GM19328 (cell line): Measurements from ENCODE around the gene HNRNPDL.
"Not testable (repeated sequence)": the region's sequence is repeated elsewhere in the genome, so short reads cannot be mapped to it uniquely, and the experiment has no call there.

Source experiments
- ATAC-seq: cut with Tn5 transposase; IDR thresholded peaks from one replicate; pipeline ENCODE4 v1.9.1; 2021; ENCODE audit warnings: mild to moderate bottlenecking, moderate library complexity; ENCODE audit not compliant: unreplicated experiment

HNRNPDL gene

DNA sequence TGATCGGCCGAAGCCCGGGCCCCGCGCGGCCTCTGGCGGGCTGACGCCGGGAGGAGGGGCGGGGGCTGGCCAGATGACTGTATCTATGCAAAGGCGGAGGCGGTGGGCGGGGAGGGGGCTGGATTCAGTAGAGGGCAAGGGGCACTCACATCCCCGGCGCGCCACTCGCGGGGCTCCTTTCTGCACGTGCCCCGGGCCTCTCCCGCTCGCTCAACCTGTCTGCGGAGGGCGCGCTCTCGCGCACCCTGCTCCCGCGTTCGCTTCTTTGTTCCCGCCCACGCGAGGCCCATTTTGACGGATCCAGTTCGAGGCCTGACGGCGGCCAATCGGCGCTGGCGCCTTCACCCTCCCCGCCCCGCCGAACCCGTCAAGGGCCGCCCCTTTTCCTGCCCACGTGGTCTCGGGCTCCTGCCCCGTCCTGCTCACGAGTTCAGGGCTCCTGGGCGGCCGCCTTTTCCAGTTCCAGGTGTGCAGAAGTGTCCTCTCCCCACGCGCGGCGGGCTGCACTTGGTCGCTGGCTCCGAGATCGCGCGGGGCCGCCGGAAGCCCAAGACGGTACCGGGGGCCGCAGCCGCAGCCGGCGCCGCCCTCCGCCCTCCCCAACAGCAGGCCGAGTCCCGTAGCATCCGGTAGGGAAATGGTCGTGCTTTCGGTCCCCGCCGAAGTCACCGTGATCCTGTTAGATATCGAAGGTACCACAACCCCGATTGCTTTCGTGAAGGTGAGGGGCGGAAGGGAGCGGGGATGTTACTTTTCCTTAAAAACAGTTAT is at the start of gene HNRNPDL, which contains the start of gene ENOPH1:
Gene HNRNPDL, minus strand, starts transcription at position 270 of the 771 bp plus-strand sequence. CDS start 772 bp downstream, outside the sequence.
Gene ENOPH1, plus strand, starts transcription at position 398 of the 771 bp plus-strand sequence. Its CDS starts 240 bp downstream, at position 638.
- peak; percentile 71 for ATAC-seq

- no peak for ATAC-seq
Measured at GRCh38 chr4:82479562-82479961, 49.3 kb upstream of the HNRNPDL start.

GRCh38 chr4:82477469-82477868 is 47.2 kb upstream of the HNRNPDL start:
- not testable (repeated sequence) for ATAC-seq

- not testable (repeated sequence) for ATAC-seq
Measured at GRCh38 chr4:82475931-82476330, 45.7 kb upstream of the HNRNPDL start.

DNA sequence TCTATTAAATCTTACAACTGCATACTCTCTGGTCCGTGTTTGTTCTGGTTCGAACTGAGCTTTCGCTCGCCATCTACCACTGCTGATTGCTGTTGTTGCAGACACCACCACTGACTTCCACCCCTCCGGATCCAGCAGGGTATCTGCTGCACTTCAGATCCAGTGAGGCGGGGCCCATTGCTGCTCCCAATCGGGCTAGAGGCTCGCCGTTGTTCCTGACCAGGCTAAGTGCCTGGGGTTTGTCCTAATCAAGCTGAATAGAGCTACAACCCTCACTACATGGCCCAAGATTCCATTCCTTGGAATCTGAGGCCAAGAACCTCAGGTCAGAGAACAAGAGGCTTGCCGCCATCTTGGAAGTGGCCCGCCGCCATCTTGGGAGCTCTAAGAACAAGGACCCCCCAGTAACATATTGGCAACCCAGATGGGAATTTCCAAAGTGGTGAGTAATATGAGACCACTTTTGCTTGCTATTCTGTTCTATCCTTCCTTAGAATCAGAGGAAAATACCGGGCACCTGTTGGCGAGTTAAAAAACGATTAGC is 43.4 kb upstream of the HNRNPDL start:
- ATAC-seq: no peak

DNA sequence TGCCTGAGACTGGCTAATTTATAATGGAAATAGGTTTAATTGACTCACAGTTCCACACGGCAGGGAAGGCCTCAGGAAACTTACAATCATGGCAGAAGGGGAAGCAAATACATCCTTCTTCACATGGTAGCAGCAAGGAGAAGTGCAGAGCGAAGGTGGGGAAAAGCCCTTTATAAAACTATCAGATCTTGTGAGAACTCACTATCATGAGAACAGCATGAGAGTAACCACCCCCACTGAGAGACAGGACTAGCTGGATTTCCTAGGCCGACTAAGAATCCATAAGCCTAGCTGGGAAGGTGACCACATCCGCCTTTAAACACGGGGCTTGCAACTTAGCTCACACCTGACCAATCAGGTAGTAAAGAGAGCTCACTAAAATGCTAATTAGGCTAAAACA is 42.8 kb upstream of the HNRNPDL start:
- not testable (repeated sequence) for ATAC-seq

GRCh38 chr4:82469791-82470345 is 39.6 kb upstream of the HNRNPDL start:
- no peak for ATAC-seq

- ATAC-seq: no peak
Measured at GRCh38 chr4:82467471-82467870, 37.2 kb upstream of the HNRNPDL start.

DNA sequence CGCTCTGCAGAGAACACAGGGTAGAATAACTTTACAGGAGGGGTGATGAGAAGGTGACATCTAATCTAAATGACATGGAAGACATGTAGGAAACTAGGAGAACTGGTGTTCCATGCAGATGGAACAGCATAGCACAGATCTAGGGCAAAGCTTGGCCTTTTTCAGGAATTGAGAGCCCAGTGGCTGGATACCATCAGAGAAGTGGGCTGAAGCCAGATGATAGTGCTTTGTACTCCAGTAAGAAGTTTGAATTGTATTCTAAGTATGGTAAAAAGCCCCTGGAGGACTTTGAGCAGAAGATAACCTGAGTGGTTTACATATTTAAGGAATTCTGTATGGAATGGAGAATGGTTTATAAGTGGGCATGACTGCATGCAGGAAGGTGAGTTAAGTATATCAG is 33.0 kb upstream of the HNRNPDL start:
- ATAC-seq: no peak

GRCh38 chr4:82462415-82462831 is 32.2 kb upstream of the HNRNPDL start:
- peak; percentile 61 for ATAC-seq

- ATAC-seq: no peak
Measured at GRCh38 chr4:82461710-82462109, 31.4 kb upstream of the HNRNPDL start.

GRCh38 chr4:82458729-82459128 is 28.5 kb upstream of the HNRNPDL start:
- no peak for ATAC-seq

DNA sequence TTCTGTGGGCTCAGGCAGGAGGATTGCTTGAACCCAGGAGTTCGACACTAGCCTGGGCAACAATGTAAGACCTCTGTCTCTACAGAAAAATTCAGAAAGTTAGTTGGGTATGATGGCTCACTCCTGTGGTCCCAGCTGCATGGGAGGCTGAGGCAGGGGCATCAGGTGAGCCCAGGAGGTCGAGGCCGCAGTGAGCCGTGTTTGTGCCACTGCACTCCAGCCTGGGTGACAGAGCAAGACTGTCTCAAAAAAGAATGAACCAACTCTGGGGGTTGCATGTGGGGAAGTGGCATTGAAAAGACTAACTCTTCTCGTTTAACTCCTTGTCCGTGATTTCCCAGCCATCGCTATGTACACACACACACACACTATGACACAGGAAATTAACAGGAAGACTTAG is 27.0 kb upstream of the HNRNPDL start:
- ATAC-seq: no peak

- no peak for ATAC-seq
Measured at GRCh38 chr4:82452026-82452425, 21.8 kb upstream of the HNRNPDL start.

- ATAC-seq: no peak
Measured at GRCh38 chr4:82450966-82451755, 20.9 kb upstream of the HNRNPDL start.

DNA sequence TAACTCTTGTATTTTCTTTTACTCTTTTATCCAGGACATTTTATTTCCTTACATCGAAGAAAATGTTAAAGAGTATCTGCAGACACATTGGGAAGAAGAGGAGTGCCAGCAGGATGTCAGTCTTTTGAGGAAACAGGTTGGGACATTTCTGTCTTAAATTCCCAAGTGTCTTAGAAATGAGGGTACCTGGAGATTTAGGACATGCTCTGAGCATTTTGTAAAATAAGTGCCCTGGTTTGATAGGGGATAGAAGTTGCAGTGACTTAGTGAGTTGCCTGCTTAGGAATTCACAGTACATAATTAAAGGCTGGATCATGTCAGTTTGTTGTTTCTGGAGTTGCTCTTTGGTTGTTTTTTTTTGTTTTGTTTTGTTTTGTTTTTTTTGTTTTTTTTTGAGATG is 17.6 kb upstream of the HNRNPDL start:
- ATAC-seq: no peak

DNA sequence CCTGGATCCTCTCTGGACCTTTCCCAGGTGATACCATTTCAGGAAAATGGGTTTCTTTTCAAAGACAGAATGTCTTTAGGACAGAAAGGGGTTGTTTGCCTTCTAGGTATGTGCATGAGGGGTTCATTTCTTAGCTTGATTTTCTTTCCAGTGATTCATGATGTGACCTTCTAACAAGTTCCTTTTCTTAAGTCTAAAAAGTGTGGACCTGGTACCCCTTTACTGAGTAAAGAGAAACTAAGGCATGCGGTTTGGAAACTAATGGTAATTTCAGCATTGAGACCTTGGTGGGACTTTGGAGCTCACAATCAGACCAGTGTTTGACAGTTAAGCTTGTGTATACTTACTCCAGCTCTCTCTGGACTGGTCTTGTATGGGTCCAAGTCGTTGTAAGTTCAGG is 8.8 kb upstream of the HNRNPDL start:
- no peak for ATAC-seq

DNA sequence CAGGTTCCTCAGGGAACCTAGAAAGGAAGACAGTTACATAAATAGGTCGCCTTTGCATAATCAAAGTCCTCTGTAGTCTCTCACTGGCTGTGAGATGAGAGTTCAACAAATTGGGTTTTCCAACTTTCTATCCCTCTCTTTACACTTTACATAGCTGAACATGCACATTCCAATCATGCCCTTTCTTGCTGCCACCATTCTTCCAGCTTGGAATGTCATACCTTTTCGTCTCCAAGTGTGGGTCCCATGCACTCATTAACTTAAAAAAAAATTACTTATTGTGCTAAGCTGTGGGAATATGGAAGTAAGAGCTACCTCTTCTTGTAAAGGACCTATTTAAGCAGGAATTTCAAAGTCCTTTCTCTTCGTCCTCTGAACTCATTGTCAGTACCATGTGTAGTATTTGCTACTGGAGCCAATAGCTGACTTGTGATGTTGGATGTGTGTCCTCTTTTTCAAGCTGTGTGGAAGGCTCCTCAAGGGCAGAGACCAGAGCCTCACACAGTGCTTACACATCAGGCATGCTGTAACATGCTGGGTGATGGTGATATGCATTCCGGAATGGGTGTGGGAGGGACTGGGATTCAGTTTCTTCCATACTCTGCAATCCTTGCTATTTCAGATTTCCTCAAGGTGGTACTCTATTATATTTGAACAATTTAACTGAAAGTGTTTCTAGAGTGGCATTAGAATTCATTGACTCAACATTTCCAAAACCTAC is 7.2 kb upstream of the HNRNPDL start:
- no peak for ATAC-seq

- no peak for ATAC-seq
Measured at GRCh38 chr4:82436780-82437179, 6.5 kb upstream of the HNRNPDL start.

DNA sequence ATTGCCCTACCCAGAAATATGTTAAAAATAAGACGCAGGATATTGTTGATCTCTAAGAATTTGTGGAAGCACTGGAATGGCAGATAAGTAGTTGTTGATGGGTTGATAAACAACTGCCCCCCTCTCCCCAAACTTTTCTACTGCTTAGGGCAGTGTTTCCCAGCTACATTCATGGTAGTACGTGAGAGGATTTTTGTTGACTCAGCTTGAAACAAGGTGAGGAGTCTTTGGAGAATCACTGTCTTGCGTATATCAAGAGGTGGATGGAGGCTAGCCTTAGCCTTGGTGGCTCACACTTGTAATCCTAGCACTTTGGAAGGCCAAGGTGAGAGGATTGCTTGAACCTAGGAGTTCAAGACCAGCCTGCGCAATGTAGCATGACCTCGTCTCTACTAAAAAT is 5.9 kb upstream of the HNRNPDL start:
- no peak for ATAC-seq

- no peak for ATAC-seq
Measured at GRCh38 chr4:82434949-82435348, 4.7 kb upstream of the HNRNPDL start.
